CD8-positive, alpha-beta memory T cell (primary cell): Measurements from ENCODE around the gene MRTFA. TPM values are rescaled to one million over a fixed set of nuclear protein-coding genes. Genes with fewer than 3 reads are reported as not detected.

ENCODE experiments used
- CTCF ChIA-PET: fragments of 350-600 bp; sonication (Branson Sonifier 250); formaldehyde crosslinking; loops from one replicate; lab custom pipeline; 2021; ENCODE audit warnings: antibody characterized with exemption; lab: Charles Lee
- POLR2A ChIA-PET: fragments of 350-600 bp; sonication (Branson Sonifier 250); formaldehyde crosslinking; loops from one replicate; lab custom pipeline; 2021; ENCODE audit warnings: antibody characterized with exemption; lab: Charles Lee
- DNase-seq, 5 donors: peaks; one replicate each; pipeline versions ENCODE4 v3.0.0 to v3.0.0-alpha.2; 2020 to 2022; ENCODE audit warnings: mixed read lengths in 1 of 5
- H3K27ac ChIP-seq: one replicate; pipeline ENCODE4 v1.7.0; 2013; ENCODE audit warnings: low read depth, mild to moderate bottlenecking, low read length, moderate library complexity
- H3K27me3 ChIP-seq: 2 replicates; pipeline ENCODE4 v1.7.0; 2013; ENCODE audit warnings: low read length, mild to moderate bottlenecking; ENCODE audit not compliant: insufficient read depth, poor library complexity, severe bottlenecking
- H3K36me3 ChIP-seq: 2 replicates; pipeline ENCODE4 v1.7.0; 2013; ENCODE audit warnings: mild to moderate bottlenecking, low read length, moderate library complexity; ENCODE audit not compliant: insufficient read depth
- H3K4me1 ChIP-seq: 2 replicates; pipeline ENCODE4 v1.7.0; 2013; ENCODE audit warnings: mild to moderate bottlenecking, low read length, moderate library complexity; ENCODE audit not compliant: insufficient read depth
- H3K4me3 ChIP-seq: 2 replicates; pipeline ENCODE4 v1.7.0; 2013; ENCODE audit warnings: mild to moderate bottlenecking, low read length
- H3K9me3 ChIP-seq: 2 replicates; pipeline ENCODE4 v1.7.0; 2013; ENCODE audit warnings: mild to moderate bottlenecking, low read length
- H3K27ac Mint-ChIP-seq, 8 donors: one replicate each; pipeline ENCODE4 v1.8.0; 2020 to 2021; ENCODE audit warnings: mixed read lengths in 8 of 8, mild to moderate bottlenecking in 6 of 8, inconsistent platforms in 3 of 8, moderate library complexity in 3 of 8
- H3K27me3 Mint-ChIP-seq, 2 donors: one replicate each; pipeline ENCODE4 v1.8.0; 2020 to 2021; ENCODE audit warnings: mixed read lengths in 2 of 2, mild to moderate bottlenecking in 1 of 2, moderate library complexity in 1 of 2
- H3K36me3 Mint-ChIP-seq, 3 donors: one replicate each; pipeline ENCODE4 v1.8.0; 2020 to 2021; ENCODE audit warnings: mixed read lengths in 3 of 3, inconsistent platforms in 1 of 3, mild to moderate bottlenecking in 1 of 3
- H3K4me1 Mint-ChIP-seq, 3 donors: one replicate each; pipeline ENCODE4 v1.8.0; 2020 to 2021; ENCODE audit warnings: mixed read lengths in 3 of 3, inconsistent platforms in 1 of 3, mild to moderate bottlenecking in 1 of 3
- H3K4me3 Mint-ChIP-seq, 7 donors: one replicate each; pipeline ENCODE4 v1.8.0; 2020 to 2021; ENCODE audit warnings: mixed read lengths in 7 of 7, mild to moderate bottlenecking in 6 of 7, moderate library complexity in 4 of 7, inconsistent platforms in 2 of 7
- H3K9me3 Mint-ChIP-seq, 5 donors: one replicate each; pipeline ENCODE4 v1.8.0; 2020 to 2022; ENCODE audit warnings: mixed read lengths in 5 of 5, mild to moderate bottlenecking in 3 of 5, moderate library complexity in 2 of 5, inconsistent platforms in 1 of 5
- polyA plus RNA-seq: library from polyadenylated mRNA; unstranded; fragments of 300-500 nt; fragmentation: Illumina TruSeq; gene quantifications from one replicate; pipeline ENCODE4 v1.2.3, GENCODE V29; 2021
- total RNA-seq, 2 experiments: library from RNA; stranded (reverse); gene quantifications; one replicate each; pipeline ENCODE4 v1.2.3, GENCODE V29; 2021

MRTFA gene
- total and polyA plus RNA-seq, 3 experiments from 2014 or later = 22.9 to 40.5 (median 38.6) TPM

GRCh38 chr22:40476341-40476740 lies 160.2 kb downstream of the MRTFA start:
- H3K9me3 Mint-ChIP-seq = no peaks in the 10 kb centered on the region
- peak overlapping the region in 1 of 8 donors; percentile 33 for H3K27ac Mint-ChIP-seq
- CTCF ChIA-PET = no interaction called here

GRCh38 chr22:40473703-40474102 lies 162.8 kb downstream of the MRTFA start:
- H3K27me3 ChIP-seq = no peaks in the 10 kb centered on the region
- H3K4me1 ChIP-seq = peaks cover 10% of the 10 kb centered on the region
- H3K27ac ChIP-seq = no peak overlapping the region
- H3K36me3 ChIP-seq = no peaks in the 10 kb centered on the region
- no peak overlapping the region for H3K4me3 ChIP-seq
- H3K27ac Mint-ChIP-seq = no peak overlapping the region
- H3K36me3 Mint-ChIP-seq = peaks cover 0 to 2% (median 0%) of the 10 kb centered on the region in 3 donors
- no peak for DNase-seq
- peaks cover 7 to 13% (median 11%) of the 10 kb centered on the region in 3 donors for H3K4me1 Mint-ChIP-seq
- ChIA-PET CTCF (interaction anchor here (0.8 to 1.8 kb wide), 3 partner anchors 9 to 20 kb away, joined by 3 read pairs; no protein-coding TSS in a partner anchor), POLR2A (interaction anchor here (0.6 kb wide), 1 partner anchor 373 kb away, joined by 3 read pairs; no protein-coding TSS in a partner anchor)
- no peaks in the 10 kb centered on the region for H3K9me3 ChIP-seq
- H3K27me3 Mint-ChIP-seq = no peaks in the 10 kb centered on the region
- H3K4me3 Mint-ChIP-seq = no peak overlapping the region
- no peaks in the 10 kb centered on the region for H3K9me3 Mint-ChIP-seq

More at GRCh38 chr22:40476341-40476740, 160.2 kb downstream of the MRTFA start:
- H3K4me3 Mint-ChIP-seq = no peak overlapping the region
- peaks cover 0 to 4% (median 0%) of the 10 kb centered on the region in 3 donors for H3K36me3 Mint-ChIP-seq
- H3K36me3 ChIP-seq = no peaks in the 10 kb centered on the region
- POLR2A ChIA-PET = interaction anchor here (0.7 kb wide), 1 partner anchor 203 kb away, joined by 4 read pairs; no protein-coding TSS in a partner anchor
- no peaks in the 10 kb centered on the region for H3K27me3 ChIP-seq
- no peak for DNase-seq
- H3K27me3 Mint-ChIP-seq = no peaks in the 10 kb centered on the region
- no peak overlapping the region for H3K4me3 ChIP-seq
- H3K9me3 ChIP-seq = no peaks in the 10 kb centered on the region
- H3K4me1 Mint-ChIP-seq = peaks cover 14 to 24% (median 18%) of the 10 kb centered on the region in 3 donors
- H3K4me1 ChIP-seq = peaks cover 10% of the 10 kb centered on the region
- no peak overlapping the region for H3K27ac ChIP-seq

GRCh38 chr22:40472579-40472978 lies 163.9 kb downstream of the MRTFA start:
- DNase-seq = no peak
- H3K27ac ChIP-seq = no peak overlapping the region
- H3K9me3 ChIP-seq = no peaks in the 10 kb centered on the region
- peaks cover 1% of the 10 kb centered on the region for H3K4me1 ChIP-seq
- peak overlapping the region in 2 of 8 donors; percentile 48 to 76 for H3K27ac Mint-ChIP-seq
- H3K4me3 Mint-ChIP-seq = no peak overlapping the region
- no peaks in the 10 kb centered on the region for H3K9me3 Mint-ChIP-seq
- no peaks in the 10 kb centered on the region for H3K27me3 Mint-ChIP-seq
- CTCF ChIA-PET = interaction anchor here (0.9 to 1.8 kb wide), 2 partner anchors 10 to 11 kb away, joined by 3 read pairs; no protein-coding TSS in a partner anchor
- H3K4me1 Mint-ChIP-seq = peaks cover 2 to 10% (median 8%) of the 10 kb centered on the region in 3 donors
- no peak overlapping the region for H3K4me3 ChIP-seq
- H3K27me3 ChIP-seq = no peaks in the 10 kb centered on the region
- H3K36me3 ChIP-seq = no peaks in the 10 kb centered on the region
- H3K36me3 Mint-ChIP-seq = peaks cover 0 to 2% (median 0%) of the 10 kb centered on the region in 3 donors
- POLR2A ChIA-PET = no interaction called here

- Mint-ChIP-seq H3K4me3 (no peak overlapping the region), H3K9me3 (no peaks in the 10 kb centered on the region), H3K36me3 (peaks cover 0 to 2% (median 0%) of the 10 kb centered on the region in 3 donors), H3K27me3 (no peaks in the 10 kb centered on the region), H3K27ac (peak overlapping the region in 2 of 8 donors; percentile 26 to 78), H3K4me1 (peaks cover 2 to 11% (median 8%) of the 10 kb centered on the region in 3 donors)
- no peak overlapping the region for H3K27ac ChIP-seq
- ChIA-PET CTCF (interaction anchor here (0.9 to 1.8 kb wide), 3 partner anchors 10 to 35 kb away, joined by 3 read pairs; no protein-coding TSS in a partner anchor), POLR2A (no interaction called here)
- H3K36me3 ChIP-seq = no peaks in the 10 kb centered on the region
- DNase-seq = no peak
- no peaks in the 10 kb centered on the region for H3K9me3 ChIP-seq
- H3K27me3 ChIP-seq = no peaks in the 10 kb centered on the region
- no peak overlapping the region for H3K4me3 ChIP-seq
- no peaks in the 10 kb centered on the region for H3K4me1 ChIP-seq
These were observed 164.5 kb downstream of the MRTFA start for GRCh38 chr22:40472051-40472450.

- DNase-seq = no peak
- CTCF ChIA-PET = no interaction called here
- H3K36me3 ChIP-seq = no peaks in the 10 kb centered on the region
- H3K27me3 ChIP-seq = no peaks in the 10 kb centered on the region
- POLR2A ChIA-PET = no interaction called here
- H3K9me3 ChIP-seq = no peaks in the 10 kb centered on the region
- Mint-ChIP-seq H3K9me3 (no peaks in the 10 kb centered on the region), H3K4me3 (no peak overlapping the region), H3K36me3 (no peaks in the 10 kb centered on the region), H3K4me1 (peaks cover 8 to 23% (median 13%) of the 10 kb centered on the region in 3 donors), H3K27ac (peak overlapping the region in 3 of 8 donors; percentile 13 to 33 (median 31)), H3K27me3 (no peaks in the 10 kb centered on the region)
- no peak overlapping the region for H3K4me3 ChIP-seq
- H3K4me1 ChIP-seq = peaks cover 6% of the 10 kb centered on the region
- no peak overlapping the region for H3K27ac ChIP-seq
These were observed 167.3 kb downstream of the MRTFA start for GRCh38 chr22:40469181-40469580.

GRCh38 chr22:40468616-40469015 lies 167.9 kb downstream of the MRTFA start:
- H3K27me3 Mint-ChIP-seq = no peaks in the 10 kb centered on the region
- H3K9me3 ChIP-seq = no peaks in the 10 kb centered on the region
- no peak overlapping the region for H3K4me3 Mint-ChIP-seq
- H3K27me3 ChIP-seq = no peaks in the 10 kb centered on the region
- no peaks in the 10 kb centered on the region for H3K36me3 Mint-ChIP-seq
- H3K4me1 ChIP-seq = peaks cover 11% of the 10 kb centered on the region
- H3K36me3 ChIP-seq = no peaks in the 10 kb centered on the region
- H3K4me3 ChIP-seq = no peak overlapping the region
- ChIA-PET POLR2A (no interaction called here), CTCF (interaction anchor here (0.9 kb wide), 1 partner anchor 15 kb away, joined by 4 read pairs; no protein-coding TSS in a partner anchor)
- H3K27ac Mint-ChIP-seq = peak overlapping the region in 1 of 8 donors; percentile 63
- H3K9me3 Mint-ChIP-seq = no peaks in the 10 kb centered on the region
- no peak for DNase-seq
- peaks cover 11 to 27% (median 18%) of the 10 kb centered on the region in 3 donors for H3K4me1 Mint-ChIP-seq
- H3K27ac ChIP-seq = no peak overlapping the region

- CTCF ChIA-PET = no interaction called here
- H3K4me1 ChIP-seq = peaks cover 16% of the 10 kb centered on the region
- no peak for DNase-seq
- Mint-ChIP-seq H3K4me1 (peaks cover 21 to 39% (median 30%) of the 10 kb centered on the region in 3 donors), H3K4me3 (no peak overlapping the region), H3K36me3 (peaks cover 0 to 13% (median 0%) of the 10 kb centered on the region in 3 donors), H3K9me3 (no peaks in the 10 kb centered on the region), H3K27me3 (no peaks in the 10 kb centered on the region), H3K27ac (peak overlapping the region in 1 of 8 donors; percentile 46)
- no peaks in the 10 kb centered on the region for H3K9me3 ChIP-seq
- no peak overlapping the region for H3K27ac ChIP-seq
- H3K36me3 ChIP-seq = no peaks in the 10 kb centered on the region
- POLR2A ChIA-PET = no interaction called here
- H3K27me3 ChIP-seq = no peaks in the 10 kb centered on the region
- H3K4me3 ChIP-seq = no peak overlapping the region
These were observed 169.5 kb downstream of the MRTFA start for GRCh38 chr22:40466976-40467375.

GRCh38 chr22:40463683-40464082 lies 172.8 kb downstream of the MRTFA start:
- H3K27ac ChIP-seq = peak overlapping the region; percentile 70
- H3K9me3 ChIP-seq = no peaks in the 10 kb centered on the region
- H3K4me1 ChIP-seq = peaks cover 47% of the 10 kb centered on the region
- peak overlapping the region; percentile 83 for H3K4me3 ChIP-seq
- H3K36me3 ChIP-seq = no peaks in the 10 kb centered on the region
- H3K4me3 Mint-ChIP-seq = peak overlapping the region; percentile 88 to 99 (median 97)
- H3K9me3 Mint-ChIP-seq = no peaks in the 10 kb centered on the region
- H3K36me3 Mint-ChIP-seq = peaks cover 3 to 30% (median 4%) of the 10 kb centered on the region in 3 donors
- H3K27me3 ChIP-seq = no peaks in the 10 kb centered on the region
- CTCF ChIA-PET = interaction anchor here (0.9 to 2.5 kb wide), 3 partner anchors 12 to 174 kb away, joined by 3 to 12 read pairs (median 3); no protein-coding TSS in a partner anchor
- peak overlapping the region; percentile 78 to 99 (median 94) for H3K27ac Mint-ChIP-seq
- POLR2A ChIA-PET = interaction anchor here (1.0 kb wide), 1 partner anchor 9 kb away, joined by 3 read pairs; no protein-coding TSS in a partner anchor
- H3K27me3 Mint-ChIP-seq = no peaks in the 10 kb centered on the region
- DNase-seq = peak in 2 of 5 donors; percentile 17 to 49
- H3K4me1 Mint-ChIP-seq = peaks cover 53 to 61% (median 57%) of the 10 kb centered on the region in 3 donors
